Measurements from ENCODE around the gene USP17L12. TPM values are rescaled to one million over a fixed set of nuclear protein-coding genes. Genes with fewer than 3 reads are reported as not detected.
"Not testable (repeated sequence)": the region's sequence is repeated elsewhere in the genome, so short reads cannot be mapped to it uniquely, and the experiment has no call there.

Gene USP17L12, protein sequence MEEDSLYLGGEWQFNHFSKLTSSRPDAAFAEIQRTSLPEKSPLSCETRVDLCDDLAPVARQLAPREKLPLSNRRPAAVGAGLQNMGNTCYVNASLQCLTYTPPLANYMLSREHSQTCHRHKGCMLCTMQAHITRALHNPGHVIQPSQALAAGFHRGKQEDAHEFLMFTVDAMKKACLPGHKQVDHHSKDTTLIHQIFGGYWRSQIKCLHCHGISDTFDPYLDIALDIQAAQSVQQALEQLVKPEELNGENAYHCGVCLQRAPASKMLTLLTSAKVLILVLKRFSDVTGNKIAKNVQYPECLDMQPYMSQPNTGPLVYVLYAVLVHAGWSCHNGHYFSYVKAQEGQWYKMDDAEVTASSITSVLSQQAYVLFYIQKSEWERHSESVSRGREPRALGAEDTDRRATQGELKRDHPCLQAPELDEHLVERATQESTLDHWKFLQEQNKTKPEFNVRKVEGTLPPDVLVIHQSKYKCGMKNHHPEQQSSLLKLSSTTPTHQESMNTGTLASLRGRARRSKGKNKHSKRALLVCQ
- total RNA-seq, result not detected

DNA sequence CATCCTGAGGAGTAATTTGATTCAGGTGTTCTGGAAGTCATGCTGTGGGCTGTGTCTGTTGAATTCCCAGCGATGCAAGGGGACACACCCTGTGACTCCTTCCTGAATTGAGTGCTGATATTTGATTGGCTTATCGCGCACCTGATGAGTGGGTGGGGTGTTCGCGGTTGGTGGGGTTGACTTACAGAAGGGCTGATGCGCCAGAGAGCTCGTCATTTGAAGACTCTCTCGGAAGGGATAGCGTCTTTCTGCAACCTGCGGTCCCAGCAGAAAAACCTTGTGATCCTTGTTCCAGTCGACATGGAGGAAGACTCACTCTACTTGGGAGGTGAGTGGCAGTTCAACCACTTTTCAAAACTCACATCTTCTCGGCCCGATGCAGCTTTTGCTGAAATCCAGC, at the start of gene USP17L12:
USP17L12 (plus strand) TSS at position 301 of the 400 bp plus-strand sequence; CDS start at position 301, 0 bp downstream.
- not testable (repeated sequence) for DNase-seq

DNA sequence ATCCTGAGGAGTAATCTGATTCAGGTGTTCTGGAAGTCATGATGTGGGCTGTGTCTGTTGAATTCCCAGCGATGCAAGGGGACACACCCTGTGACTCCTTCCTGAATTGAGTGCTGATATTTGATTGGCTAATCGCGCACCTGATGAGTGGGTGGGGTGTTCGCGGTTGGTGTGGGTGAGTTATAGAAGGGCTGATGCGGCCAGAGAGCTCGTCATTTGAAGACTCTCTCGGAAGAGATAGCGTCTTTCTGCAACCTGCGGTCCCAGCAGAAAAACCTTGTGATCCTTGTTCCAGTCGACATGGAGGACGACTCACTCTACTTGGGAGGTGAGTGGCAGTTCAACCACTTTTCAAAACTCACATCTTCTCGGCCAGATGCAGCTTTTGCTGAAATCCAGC, 9.6 kb upstream of the USP17L12 start, which contains the start of gene USP17L10:
USP17L10 (plus strand) TSS at position 301 of the 400 bp plus-strand sequence; CDS start at position 301, 0 bp downstream.
- DNase-seq, result not testable (repeated sequence)

DNA sequence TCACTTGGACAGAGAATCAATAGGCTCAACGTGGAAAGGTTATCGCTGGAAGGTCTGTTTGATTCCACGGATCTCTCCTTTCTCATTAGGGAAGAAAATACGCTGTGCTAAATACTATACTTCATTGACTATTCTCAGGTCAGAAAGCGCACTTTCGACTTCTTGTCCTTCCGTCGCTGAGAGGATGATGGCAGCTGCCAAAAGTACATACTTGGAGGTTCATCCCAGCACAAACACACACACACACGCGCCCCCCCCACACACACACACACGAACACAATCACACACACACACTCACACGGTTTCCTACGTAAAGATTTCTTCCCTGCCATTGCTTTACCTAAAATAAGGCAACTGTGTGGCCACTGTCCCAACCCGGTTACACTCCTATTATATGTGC, 5.3 kb upstream of the USP17L12 start:
- DNase-seq, result not testable (repeated sequence)

DNA sequence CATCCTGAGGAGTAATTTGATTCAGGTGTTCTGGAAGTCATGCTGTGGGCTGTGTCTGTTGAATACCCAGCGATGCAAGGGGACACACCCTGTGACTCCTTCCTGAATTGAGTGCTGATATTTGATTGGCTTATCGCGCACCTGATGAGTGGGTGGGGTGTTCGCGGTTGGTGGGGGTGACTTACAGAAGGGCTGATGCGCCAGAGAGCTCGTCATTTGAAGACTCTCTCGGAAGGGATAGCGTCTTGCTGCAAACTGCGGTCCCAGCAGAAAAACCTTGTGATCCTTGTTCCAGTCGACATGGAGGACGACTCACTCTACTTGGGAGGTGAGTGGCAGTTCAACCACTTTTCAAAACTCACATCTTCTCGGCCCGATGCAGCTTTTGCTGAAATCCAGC, 4.8 kb upstream of the USP17L12 start, which contains the start of gene USP17L11:
USP17L11 (plus strand) TSS at position 301 of the 400 bp plus-strand sequence; CDS start at position 301, 0 bp downstream.
- not testable (repeated sequence) for DNase-seq

DNA sequence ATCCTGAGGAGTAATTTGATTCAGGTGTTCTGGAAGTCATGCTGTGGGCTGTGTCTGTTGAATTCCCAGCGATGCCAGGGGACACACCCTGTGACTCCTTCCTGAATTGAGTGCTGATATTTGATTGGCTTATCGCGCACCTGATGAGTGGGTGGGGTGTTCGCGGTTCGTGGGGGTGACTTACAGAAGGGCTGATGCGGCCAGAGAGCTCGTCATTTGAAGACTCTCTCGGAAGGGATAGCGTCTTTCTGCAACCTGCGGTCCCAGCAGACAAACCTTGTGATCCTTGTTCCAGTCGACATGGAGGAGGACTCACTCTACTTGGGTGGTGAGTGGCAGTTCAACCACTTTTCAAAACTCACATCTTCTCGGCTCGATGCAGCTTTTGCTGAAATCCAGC, 4.6 kb downstream of the USP17L12 start, which contains the start of gene USP17L13:
USP17L13 (plus strand) TSS at position 301 of the 400 bp plus-strand sequence; CDS start at position 301, 0 bp downstream.
- not testable (repeated sequence) for DNase-seq

DNA sequence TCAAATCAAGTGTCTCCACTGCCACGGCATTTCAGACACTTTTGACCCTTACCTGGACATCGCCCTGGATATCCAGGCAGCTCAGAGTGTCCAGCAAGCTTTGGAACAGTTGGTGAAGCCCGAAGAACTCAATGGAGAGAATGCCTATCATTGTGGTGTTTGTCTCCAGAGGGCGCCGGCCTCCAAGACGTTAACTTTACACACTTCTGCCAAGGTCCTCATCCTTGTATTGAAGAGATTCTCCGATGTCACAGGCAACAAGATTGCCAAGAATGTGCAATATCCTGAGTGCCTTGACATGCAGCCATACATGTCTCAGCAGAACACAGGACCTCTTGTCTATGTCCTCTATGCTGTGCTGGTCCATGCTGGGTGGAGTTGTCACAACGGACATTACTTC, 10.3 kb downstream of the USP17L12 start:
- not testable (repeated sequence) for DNase-seq

DNA sequence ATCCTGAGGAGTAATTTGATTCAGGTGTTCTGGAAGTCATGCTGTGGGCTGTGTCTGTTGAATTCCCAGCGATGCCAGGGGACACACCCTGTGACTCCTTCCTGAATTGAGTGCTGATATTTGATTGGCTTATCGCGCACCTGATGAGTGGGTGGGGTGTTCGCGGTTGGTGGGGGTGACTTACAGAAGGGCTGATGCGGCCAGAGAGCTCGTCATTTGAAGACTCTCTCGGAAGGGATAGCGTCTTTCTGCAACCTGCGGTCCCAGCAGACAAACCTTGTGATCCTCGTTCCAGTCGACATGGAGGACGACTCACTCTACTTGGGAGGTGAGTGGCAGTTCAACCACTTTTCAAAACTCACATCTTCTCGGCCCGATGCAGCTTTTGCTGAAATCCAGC, 14.1 kb downstream of the USP17L12 start, which contains the start of gene USP17L15:
USP17L15 (plus strand) TSS at position 301 of the 400 bp plus-strand sequence; CDS start at position 301, 0 bp downstream.
- not testable (repeated sequence) for DNase-seq

DNA sequence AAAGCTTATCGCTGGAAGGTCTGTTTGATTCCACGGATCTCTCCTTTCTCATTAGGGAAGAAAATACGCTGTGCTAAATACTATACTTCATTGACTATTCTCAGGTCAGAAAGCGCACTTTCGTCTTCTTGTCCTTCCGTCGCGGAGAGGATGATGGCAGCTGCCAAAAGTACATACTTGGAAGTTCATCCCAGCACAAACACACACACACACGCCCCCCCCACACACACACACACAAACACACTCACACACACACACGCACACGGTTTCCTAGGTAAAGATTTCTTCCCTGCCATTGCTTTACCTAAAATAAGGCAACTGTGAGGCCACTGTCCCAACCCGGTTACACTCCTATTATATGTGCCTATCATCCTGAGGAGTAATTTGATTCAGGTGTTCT, 18.5 kb downstream of the USP17L12 start:
- not testable (repeated sequence) for DNase-seq

DNA sequence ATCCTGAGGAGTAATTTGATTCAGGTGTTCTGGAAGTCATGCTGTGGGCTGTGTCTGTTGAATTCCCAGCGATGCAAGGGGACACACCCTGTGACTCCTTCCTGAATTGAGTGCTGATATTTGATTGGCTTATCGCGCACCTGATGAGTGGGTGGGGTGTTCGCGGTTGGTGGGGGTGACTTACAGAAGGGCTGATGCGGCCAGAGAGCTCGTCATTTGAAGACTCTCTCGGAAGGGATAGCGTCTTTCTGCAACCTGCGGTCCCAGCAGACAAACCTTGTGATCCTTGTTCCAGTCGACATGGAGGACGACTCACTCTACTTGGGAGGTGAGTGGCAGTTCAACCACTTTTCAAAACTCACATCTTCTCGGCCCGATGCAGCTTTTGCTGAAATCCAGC, 23.6 kb downstream of the USP17L12 start, which contains the start of gene USP17L17:
USP17L17 (plus strand) TSS at position 301 of the 400 bp plus-strand sequence; CDS start at position 301, 0 bp downstream.
- DNase-seq, result not testable (repeated sequence)

DNA sequence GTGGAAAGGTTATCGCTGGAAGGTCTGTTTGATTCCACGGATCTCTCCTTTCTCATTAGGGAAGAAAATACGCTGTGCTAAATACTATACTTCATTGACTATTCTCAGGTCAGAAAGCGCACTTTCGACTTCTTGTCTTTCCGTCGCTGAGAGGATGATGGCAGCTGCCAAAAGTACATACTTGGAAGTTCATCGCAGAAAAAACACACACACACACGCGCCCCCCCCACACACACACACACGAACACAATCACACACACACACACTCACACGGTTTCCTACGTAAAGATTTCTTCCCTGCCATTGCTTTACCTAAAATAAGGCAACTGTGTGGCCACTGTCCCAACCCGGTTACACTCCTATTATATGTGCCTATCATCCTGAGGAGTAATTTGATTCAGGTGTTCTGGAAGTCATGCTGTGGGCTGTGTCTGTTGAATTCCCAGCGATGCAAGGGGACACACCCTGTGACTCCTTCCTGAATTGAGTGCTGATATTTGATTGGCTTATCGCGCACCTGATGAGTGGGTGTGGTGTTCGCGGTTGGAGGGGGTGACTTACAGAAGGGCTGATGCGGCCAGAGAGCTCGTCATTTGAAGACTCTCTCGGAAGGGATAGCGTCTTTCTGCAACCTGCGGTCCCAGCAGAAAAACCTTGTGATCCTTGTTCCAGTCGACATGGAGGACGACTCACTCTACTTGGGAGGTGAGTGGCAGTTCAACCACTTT, 28.2 kb downstream of the USP17L12 start, which contains the start of gene USP17L18:
USP17L18 (plus strand) TSS at position 678 of the 728 bp plus-strand sequence; CDS start at position 678, 0 bp downstream.
- not testable (repeated sequence) for DNase-seq

DNA sequence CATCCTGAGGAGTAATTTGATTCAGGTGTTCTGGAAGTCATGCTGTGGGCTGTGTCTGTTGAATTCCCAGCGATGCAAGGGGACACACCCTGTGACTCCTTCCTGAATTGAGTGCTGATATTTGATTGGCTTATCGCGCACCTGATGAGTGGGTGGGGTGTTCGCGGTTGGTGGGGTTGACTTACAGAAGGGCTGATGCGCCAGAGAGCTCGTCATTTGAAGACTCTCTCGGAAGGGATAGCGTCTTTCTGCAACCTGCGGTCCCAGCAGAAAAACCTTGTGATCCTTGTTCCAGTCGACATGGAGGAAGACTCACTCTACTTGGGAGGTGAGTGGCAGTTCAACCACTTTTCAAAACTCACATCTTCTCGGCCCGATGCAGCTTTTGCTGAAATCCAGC, 33.1 kb downstream of the USP17L12 start, which contains the start of gene USP17L19:
USP17L19 (plus strand) TSS at position 301 of the 400 bp plus-strand sequence; CDS start at position 301, 0 bp downstream.
- not testable (repeated sequence) for DNase-seq

DNA sequence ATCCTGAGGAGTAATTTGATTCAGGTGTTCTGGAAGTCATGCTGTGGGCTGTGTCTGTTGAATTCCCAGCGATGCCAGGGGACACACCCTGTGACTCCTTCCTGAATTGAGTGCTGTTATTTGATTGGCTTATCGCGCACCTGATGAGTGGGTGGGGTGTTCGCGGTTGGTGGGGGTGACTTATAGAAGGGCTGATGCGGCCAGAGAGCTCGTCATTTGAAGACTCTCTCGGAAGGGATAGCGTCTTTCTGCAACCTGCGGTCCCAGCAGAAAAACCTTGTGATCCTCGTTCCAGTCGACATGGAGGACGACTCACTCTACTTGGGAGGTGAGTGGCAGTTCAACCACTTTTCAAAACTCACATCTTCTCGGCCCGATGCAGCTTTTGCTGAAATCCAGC, 37.9 kb downstream of the USP17L12 start, which contains the start of gene USP17L20:
USP17L20 (plus strand) TSS at position 301 of the 400 bp plus-strand sequence; CDS start at position 301, 0 bp downstream.
- not testable (repeated sequence) for DNase-seq

DNA sequence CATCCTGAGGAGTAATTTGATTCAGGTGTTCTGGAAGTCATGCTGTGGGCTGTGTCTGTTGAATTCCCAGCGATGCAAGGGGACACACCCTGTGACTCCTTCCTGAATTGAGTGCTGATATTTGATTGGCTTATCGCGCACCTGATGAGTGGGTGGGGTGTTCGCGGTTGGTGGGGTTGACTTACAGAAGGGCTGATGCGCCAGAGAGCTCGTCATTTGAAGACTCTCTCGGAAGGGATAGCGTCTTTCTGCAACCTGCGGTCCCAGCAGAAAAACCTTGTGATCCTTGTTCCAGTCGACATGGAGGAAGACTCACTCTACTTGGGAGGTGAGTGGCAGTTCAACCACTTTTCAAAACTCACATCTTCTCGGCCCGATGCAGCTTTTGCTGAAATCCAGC, 42.6 kb downstream of the USP17L12 start, which contains the start of gene USP17L21:
USP17L21 (plus strand) TSS at position 301 of the 400 bp plus-strand sequence; CDS start at position 301, 0 bp downstream.
- not testable (repeated sequence) for DNase-seq

DNA sequence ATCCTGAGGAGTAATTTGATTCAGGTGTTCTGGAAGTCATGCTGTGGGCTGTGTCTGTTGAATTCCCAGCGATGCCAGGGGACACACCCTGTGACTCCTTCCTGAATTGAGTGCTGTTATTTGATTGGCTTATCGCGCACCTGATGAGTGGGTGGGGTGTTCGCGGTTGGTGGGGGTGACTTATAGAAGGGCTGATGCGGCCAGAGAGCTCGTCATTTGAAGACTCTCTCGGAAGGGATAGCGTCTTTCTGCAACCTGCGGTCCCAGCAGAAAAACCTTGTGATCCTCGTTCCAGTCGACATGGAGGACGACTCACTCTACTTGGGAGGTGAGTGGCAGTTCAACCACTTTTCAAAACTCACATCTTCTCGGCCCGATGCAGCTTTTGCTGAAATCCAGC, 47.4 kb downstream of the USP17L12 start, which contains the start of gene USP17L22:
USP17L22 (plus strand) TSS at position 301 of the 400 bp plus-strand sequence; CDS start at position 301, 0 bp downstream.
- not testable (repeated sequence) for DNase-seq

Other genes starting within 250 kb of the USP17L12 start
- gene FAM90A26, start 49.7 kb upstream of the USP17L12 start, total RNA-seq, result not detected
- not detected for gene USP17L10, start 9.5 kb upstream of the USP17L12 start, total RNA-seq
- not detected for gene USP17L11, start 4.7 kb upstream of the USP17L12 start, total RNA-seq
- gene USP17L13, start 4.7 kb downstream of the USP17L12 start, total RNA-seq, result not detected
- not detected for gene USP17L15, start 14.2 kb downstream of the USP17L12 start, total RNA-seq
- gene USP17L17, start 23.7 kb downstream of the USP17L12 start, total RNA-seq, result not detected
- gene USP17L18, start 28.5 kb downstream of the USP17L12 start, total RNA-seq, result not detected
- not detected for gene USP17L19, start 33.2 kb downstream of the USP17L12 start, total RNA-seq
- not detected for gene USP17L20, start 38.0 kb downstream of the USP17L12 start, total RNA-seq
- gene USP17L21, start 42.7 kb downstream of the USP17L12 start, total RNA-seq, result not detected
- not detected for gene USP17L22, start 47.5 kb downstream of the USP17L12 start, total RNA-seq
- not detected for gene USP17L24, start 105.0 kb downstream of the USP17L12 start, total RNA-seq
- gene USP17L25, start 109.8 kb downstream of the USP17L12 start, total RNA-seq, result not detected
- not detected for gene USP17L26, start 114.5 kb downstream of the USP17L12 start, total RNA-seq
- not detected for gene USP17L5, start 119.3 kb downstream of the USP17L12 start, total RNA-seq
- not detected for gene USP17L27, start 124.0 kb downstream of the USP17L12 start, total RNA-seq
- not detected for gene USP17L28, start 128.7 kb downstream of the USP17L12 start, total RNA-seq
- not detected for gene USP17L29, start 133.5 kb downstream of the USP17L12 start, total RNA-seq
- gene USP17L30, start 143.0 kb downstream of the USP17L12 start, total RNA-seq, result not detected
- gene DEFB131A, start 224.3 kb downstream of the USP17L12 start, total RNA-seq, result not detected

All from skin of body (tissue), 2 donors.